Lower leg skin (tissue), 3 donors: ENCODE measurements around the gene GFOD2.

Experiments
- CTCF ChIP-seq, 3 donors: fragments of 450-650 bp; IDR thresholded peaks; one replicate each; pipeline ENCODE4 v1.5.1; 2016; ENCODE audit warnings: antibody characterized with exemption in 3 of 3, mild to moderate bottlenecking in 3 of 3, moderate library complexity in 2 of 3
- POLR2A ChIP-seq, 2 donors: fragments of 450-650 bp; IDR thresholded peaks; one replicate each; pipeline ENCODE4 v1.6.1; 2016 to 2017; ENCODE audit warnings: antibody characterized with exemption in 2 of 2, mild to moderate bottlenecking in 1 of 2, moderate library complexity in 1 of 2

GRCh38 chr16:67672739-67673662, 46.1 kb downstream of the GFOD2 start:
- TF ChIP-seq POLR2A (IDR thresholded peaks at IDR 0.05) (no peak), CTCF (IDR thresholded peaks at IDR 0.05) (no peak)
